Skeletal muscle cell (primary cell): ENCODE measurements around the gene TADA2B.

Experiments
- DNase-seq: peaks from one replicate; pipeline ENCODE4 v3.0.0-alpha.2; 2010; ENCODE audit warnings: low read depth
- H3K4me3 ChIP-seq: 2 replicates; pipeline ENCODE4 v1.5.1; 2011; ENCODE audit warnings: low read depth, mild to moderate bottlenecking, control low read depth, low read length, moderate library complexity

The TADA2B gene

GRCh38 chr4:7043284-7044136 lies at the start of gene TADA2B:
TSS of gene TADA2B (plus strand) at chr4:7043372. CDS start at chr4:7043580, 208 bp downstream.
- peak within 1 kb of the TSS; percentile 75 for H3K4me3 ChIP-seq
- DNase-seq, result no peak

- DNase-seq, result no peak
- no peak overlapping the region for H3K4me3 ChIP-seq
These were observed 46.7 kb upstream of the TADA2B start for GRCh38 chr4:6996481-6996880.

GRCh38 chr4:6999172-7000086 lies 43.7 kb upstream of the TADA2B start:
- DNase-seq, result peak; percentile 9
- no peak overlapping the region for H3K4me3 ChIP-seq

GRCh38 chr4:7000421-7001176 lies 42.6 kb upstream of the TADA2B start:
- H3K4me3 ChIP-seq, result no peak overlapping the region
- no peak for DNase-seq

GRCh38 chr4:7001271-7001670 lies 41.9 kb upstream of the TADA2B start:
- H3K4me3 ChIP-seq, result no peak overlapping the region
- DNase-seq, result no peak

- no peak overlapping the region for H3K4me3 ChIP-seq
- DNase-seq, result no peak
These were observed 40.8 kb upstream of the TADA2B start for GRCh38 chr4:7002336-7002735.

GRCh38 chr4:7003176-7003878 lies 39.8 kb upstream of the TADA2B start:
- no peak overlapping the region for H3K4me3 ChIP-seq
- no peak for DNase-seq

- H3K4me3 ChIP-seq, result no peak overlapping the region
- DNase-seq, result no peak
These were observed 39.3 kb upstream of the TADA2B start for GRCh38 chr4:7003879-7004240.

GRCh38 chr4:7004331-7004730 lies 38.8 kb upstream of the TADA2B start:
- DNase-seq, result no peak

GRCh38 chr4:7005571-7005970 lies 37.6 kb upstream of the TADA2B start:
- H3K4me3 ChIP-seq, result no peak overlapping the region
- DNase-seq, result no peak

More at GRCh38 chr4:7004331-7004730, 38.8 kb upstream of the TADA2B start:
- H3K4me3 ChIP-seq, result no peak overlapping the region

GRCh38 chr4:7006411-7006810 lies 36.8 kb upstream of the TADA2B start:
- no peak for DNase-seq
- no peak overlapping the region for H3K4me3 ChIP-seq

- H3K4me3 ChIP-seq, result no peak overlapping the region
- no peak for DNase-seq
These were observed 35.8 kb upstream of the TADA2B start for GRCh38 chr4:7007142-7007907.

- H3K4me3 ChIP-seq, result no peak overlapping the region
- DNase-seq, result no peak
These were observed 35.2 kb upstream of the TADA2B start for GRCh38 chr4:7007944-7008343.

GRCh38 chr4:7009564-7009963 lies 33.6 kb upstream of the TADA2B start:
- H3K4me3 ChIP-seq, result no peak overlapping the region
- no peak for DNase-seq

GRCh38 chr4:7013175-7013574 lies 30.0 kb upstream of the TADA2B start:
- no peak for DNase-seq
- no peak overlapping the region for H3K4me3 ChIP-seq

GRCh38 chr4:7014815-7015214 lies 28.4 kb upstream of the TADA2B start:
- no peak overlapping the region for H3K4me3 ChIP-seq
- no peak for DNase-seq

GRCh38 chr4:7015383-7016035 lies 27.7 kb upstream of the TADA2B start:
- no peak overlapping the region for H3K4me3 ChIP-seq
- no peak for DNase-seq

- H3K4me3 ChIP-seq, result no peak overlapping the region
- no peak for DNase-seq
These were observed 27.1 kb upstream of the TADA2B start for GRCh38 chr4:7016086-7016485.
